HG02840 (cell line): ENCODE data around the gene DMAP1.
"Not testable (repeated sequence)": the region's sequence is repeated elsewhere in the genome, so short reads cannot be mapped to it uniquely, and the experiment has no call there.

ENCODE experiments used
- ATAC-seq: cut with Tn5 transposase; IDR thresholded peaks from one replicate; pipeline ENCODE4 v1.9.1; 2021; ENCODE audit warnings: mild to moderate bottlenecking, moderate library complexity, moderate number of reproducible peaks; ENCODE audit not compliant: unreplicated experiment, low FRiP score

Gene DMAP1, protein sequence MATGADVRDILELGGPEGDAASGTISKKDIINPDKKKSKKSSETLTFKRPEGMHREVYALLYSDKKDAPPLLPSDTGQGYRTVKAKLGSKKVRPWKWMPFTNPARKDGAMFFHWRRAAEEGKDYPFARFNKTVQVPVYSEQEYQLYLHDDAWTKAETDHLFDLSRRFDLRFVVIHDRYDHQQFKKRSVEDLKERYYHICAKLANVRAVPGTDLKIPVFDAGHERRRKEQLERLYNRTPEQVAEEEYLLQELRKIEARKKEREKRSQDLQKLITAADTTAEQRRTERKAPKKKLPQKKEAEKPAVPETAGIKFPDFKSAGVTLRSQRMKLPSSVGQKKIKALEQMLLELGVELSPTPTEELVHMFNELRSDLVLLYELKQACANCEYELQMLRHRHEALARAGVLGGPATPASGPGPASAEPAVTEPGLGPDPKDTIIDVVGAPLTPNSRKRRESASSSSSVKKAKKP

DNA sequence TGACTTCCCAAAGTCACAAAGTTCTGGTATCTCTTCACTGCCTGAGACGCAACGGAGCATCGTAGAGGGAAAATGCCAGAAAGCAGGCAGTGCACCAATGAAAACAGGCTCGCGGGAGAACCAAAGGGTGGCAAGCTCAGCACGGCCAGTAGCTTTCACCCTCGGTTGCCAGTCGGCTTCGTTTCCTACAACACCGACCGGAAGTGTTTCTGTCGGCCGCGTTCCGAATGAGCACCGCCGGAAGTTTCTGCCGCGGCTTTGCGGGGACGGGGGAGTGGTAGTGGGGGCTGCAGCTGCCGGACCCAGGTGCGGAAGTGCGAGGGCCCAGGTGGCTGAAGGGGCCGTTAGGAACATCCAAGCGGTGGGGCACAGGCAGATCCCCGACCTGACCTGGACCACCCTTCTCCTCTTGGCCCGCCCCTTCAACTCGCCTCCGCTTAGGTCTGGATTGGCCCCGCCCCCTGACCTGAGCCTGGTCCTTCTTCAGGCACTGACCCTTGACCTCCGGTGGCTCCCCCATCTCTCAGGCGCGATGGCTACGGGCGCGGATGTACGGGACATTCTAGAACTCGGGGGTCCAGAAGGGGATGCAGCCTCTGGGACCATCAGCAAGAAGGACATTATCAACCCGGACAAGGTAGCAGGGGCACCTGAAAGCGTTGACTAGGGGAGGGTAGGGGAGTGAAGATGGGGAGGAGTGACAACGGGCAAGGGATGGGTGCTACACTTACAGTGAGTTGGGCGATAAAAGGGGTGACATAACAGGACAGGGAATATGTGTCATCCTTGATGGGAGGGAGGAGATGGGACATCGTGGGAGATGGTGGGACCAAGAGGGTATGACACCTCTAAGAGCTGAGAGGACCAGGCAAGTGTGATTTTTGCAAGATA is at the start of gene DMAP1:
DMAP1 (plus strand) TSS at position 250 of the 891 bp plus-strand sequence; CDS start at position 533, 283 bp downstream.
- ATAC-seq = peak; percentile 68

DNA sequence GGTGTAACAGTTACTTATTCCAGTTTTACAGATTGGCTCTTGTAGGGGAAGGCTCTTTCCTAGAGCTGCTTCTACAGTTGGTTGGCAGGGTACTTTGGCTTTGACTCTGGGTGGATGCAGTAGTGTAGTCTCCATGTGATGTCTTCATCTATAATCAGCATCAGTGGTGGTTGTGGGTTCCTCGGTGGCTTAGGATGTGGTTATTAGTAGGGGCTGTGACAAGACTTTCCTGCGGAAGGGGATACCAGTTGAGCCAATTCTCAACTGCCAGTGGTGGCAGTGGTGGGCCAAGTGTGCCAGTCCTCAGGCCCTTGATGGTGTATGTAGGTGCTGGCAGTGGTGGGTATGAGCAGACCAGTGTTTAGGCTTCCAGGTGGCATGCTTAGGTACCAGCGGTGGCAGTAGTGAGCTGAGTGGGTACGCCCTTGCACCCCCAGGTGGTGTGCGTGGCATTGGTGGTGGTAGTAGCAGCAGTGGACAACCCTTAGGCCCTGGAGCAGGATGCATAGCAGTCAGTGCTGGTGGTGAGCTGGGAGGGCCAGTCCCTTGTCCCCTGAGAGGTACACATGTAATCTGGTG is 44.7 kb upstream of the DMAP1 start:
- no peak for ATAC-seq

DNA sequence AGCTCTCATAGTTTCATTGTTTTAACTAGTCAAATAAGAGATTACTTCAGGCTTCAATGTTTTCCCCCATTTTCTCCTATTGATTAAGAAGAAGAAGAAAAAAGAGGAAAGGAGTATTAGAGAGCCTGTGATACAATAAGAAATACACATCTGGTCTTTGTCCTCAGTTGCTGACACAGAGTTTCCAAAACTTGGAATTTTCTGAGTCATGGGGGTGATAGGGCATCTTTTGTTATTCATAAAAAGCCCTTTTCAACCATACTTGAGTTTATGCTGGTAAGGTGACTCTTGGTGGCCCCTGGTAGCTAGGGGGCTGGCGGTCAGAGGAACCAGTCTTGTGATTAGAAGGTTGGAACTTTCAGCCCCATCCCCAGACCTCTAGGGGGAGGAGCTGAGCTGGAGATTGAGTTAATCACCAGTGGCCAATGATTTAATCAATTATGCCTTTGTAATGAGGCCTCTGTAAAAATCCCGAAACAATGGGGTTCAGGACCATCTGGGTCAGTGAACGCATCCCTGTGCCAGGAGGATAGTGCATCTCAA is 42.9 kb upstream of the DMAP1 start:
- ATAC-seq = no peak

DNA sequence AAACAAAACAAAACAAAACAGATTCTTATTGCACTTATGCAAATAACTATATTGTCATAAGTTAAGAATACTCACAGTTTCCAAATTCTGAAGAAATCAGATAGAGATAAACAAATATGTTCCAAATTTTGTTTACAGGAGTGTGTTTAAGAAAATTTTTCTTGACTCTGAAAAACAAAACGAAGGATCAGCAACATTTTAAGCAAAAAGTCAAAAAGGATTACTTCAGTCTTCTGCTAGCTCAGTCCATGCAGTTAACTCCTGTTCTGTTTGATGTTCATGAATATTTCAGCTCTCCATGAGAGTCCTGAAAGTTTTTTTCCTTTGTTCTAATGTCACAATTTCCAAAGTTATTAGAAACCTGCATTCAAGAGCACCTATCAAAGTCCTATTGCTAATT is 38.6 kb upstream of the DMAP1 start:
- no peak for ATAC-seq

DNA sequence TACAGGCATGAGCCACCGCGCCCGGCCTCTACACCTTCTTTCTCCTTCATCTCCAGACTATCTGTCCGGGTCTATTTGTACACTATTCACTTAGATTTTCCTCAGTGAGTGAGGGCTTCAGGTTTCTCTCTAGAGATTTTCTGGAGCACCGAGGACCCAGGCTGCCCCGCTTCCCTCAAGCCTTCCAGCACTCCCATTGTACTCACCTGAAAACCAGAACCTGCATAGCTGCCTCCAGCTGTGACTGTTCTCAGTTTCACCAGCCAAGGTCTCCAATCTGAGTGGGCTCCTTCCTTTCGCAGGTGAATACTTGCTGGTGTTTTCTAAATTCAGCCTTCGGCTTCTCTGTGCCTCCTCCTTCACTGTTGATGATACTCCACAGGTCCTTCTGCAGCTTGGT is 12.9 kb upstream of the DMAP1 start:
- no peak for ATAC-seq

DNA sequence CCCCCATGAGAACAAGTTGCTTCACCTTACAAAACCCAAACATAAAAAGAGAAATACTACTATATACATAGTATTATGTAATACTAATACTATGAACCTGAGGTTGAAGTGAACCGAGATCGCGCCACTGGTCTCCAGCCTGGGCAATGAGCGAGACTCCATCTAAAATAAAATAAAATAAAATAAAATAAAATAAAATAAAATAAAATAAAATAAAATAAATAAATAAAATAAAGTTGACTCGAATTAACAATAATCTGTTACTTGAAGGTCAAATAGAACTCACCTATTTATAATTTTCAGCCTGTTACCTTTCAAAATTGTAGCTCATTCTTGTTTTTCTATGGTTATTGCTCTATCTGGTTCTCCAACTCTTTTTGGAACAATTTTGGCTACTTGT is 6.7 kb upstream of the DMAP1 start:
- ATAC-seq = not testable (repeated sequence)

DNA sequence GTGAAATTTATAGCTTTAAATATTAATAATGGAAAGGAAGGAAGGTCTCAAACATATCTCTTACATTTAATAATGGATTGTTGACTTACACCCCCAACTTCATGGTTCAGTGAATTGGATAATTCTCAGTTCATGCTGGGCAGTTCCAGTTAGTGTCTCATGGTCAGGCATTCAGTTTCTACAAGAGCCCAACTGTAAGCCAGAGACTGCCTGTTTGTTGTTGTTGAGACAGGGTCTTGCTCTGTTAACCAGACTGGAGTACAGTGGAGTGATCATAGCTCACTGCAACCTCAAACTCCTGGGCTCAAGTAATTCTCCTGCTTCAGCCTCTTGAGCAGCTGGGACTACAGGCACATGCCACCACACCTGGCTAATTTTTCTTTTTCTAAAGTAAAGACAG is 5.0 kb upstream of the DMAP1 start:
- no peak for ATAC-seq

DNA sequence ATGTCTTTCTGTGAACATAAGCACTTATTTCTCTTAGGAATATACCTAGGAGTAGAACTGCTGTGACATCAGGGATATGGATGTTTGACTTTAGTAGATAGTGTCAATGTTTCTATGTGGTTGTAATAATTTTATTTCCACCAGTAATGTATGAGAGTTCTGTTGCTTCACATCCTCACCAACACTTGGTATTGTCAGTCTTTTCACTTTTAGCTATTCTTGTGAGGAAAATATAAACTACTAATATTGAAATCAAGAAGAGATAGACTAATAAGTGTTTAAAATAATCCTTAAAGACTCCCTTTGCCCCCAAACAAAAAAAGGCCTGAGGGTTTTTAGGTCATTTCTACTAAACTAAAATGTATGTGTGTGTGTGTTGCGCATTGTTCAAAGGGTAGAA is 2.7 kb upstream of the DMAP1 start:
- ATAC-seq = no peak

DNA sequence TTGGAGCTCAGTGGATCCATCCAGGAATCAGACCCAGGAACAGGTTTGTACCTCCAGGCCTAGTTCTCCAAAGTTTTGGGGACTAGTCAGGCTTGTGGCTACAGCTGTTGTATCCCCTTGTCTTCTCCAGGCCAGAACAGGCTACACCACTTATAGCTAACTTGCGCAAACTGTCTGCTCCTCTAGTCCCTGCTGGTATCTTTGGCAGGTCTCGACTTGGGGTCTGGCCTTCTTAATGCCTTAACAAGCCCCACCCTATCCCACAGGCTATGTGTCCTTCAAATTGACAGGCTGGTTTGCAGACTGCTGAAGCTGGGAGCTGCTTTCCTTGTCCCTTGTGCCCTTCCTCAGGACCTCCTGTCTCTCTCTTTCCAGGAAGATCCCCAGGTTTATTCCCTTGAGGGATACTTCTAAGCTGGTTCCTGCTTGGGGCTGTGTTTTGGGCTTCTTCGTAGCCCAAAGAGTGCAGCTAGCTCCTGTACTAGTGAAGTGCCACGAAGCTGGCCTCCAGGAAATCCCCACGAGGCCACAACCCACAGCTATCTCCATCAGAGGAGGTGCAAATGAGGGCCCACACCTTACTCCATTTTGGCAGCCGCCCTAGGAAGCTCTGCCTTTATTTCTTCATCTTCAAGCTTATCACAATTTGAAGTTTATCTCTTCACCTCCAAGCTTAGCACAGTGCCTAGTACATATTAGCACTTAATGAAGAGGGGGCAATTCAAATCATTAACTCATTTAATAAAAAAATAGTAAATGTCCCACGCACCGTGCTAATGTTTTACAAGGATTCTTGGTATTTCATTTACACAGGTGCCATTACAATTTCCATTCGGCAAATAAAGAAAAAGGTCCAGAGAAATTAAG is 683 bp upstream of the DMAP1 start:
- no peak for ATAC-seq

DNA sequence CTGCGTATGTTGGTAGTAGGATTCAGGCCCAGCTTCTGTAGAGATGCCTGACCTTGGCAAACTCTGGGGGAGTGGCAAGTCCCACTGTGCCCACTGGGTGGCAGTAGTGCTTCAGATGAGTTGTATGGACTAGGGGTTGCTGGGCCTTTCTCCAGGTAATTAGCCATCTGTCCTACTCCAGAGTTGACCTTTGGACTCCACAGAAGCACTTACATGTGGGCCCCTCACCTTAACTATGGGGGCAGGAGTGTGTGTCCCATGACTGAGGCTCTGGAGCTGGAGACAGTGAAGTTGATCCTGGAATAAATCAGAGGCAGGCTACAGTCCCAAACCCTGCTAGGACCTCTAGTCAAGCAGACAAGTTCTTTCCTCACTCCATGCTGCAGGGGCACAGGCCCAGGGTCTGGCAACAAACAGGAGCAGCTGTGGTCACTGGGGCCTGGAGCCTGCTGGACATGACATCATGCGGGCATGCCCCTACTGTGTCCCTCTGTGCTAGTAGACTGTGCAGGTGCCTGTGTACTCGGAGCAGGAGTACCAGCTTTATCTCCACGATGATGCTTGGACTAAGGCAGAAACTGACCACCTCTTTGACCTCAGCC is 4.6 kb downstream of the DMAP1 start:
- ATAC-seq = no peak

DNA sequence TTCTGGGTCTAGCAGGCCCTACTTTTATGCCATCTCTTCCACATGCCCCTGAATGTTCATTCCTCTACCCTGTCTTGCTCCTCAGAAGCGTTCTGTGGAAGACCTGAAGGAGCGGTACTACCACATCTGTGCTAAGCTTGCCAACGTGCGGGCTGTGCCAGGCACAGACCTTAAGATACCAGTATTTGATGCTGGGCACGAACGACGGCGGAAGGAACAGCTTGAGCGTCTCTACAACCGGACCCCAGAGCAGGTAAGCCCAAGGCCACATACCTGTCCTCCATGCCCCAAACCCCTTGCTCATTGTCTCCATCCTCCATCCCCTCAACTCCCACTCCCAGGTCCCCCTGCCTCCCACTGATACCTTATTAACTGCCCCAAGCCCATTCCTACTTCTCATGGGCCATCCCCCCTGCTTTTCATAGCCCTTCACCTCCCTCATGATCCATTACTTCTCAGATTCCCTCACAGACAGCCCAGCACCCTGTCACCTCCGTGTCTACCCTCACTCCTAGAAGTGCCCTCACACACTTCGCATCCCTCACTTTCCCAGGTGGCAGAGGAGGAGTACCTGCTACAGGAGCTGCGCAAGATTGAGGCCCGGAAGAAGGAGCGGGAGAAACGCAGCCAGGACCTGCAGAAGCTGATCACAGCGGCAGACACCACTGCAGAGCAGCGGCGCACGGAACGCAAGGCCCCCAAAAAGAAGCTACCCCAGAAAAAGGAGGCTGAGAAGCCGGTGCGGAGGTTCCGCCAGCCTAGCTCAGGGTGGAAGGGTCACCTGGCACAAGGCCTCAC is 5.4 kb downstream of the DMAP1 start:
- ATAC-seq = no peak

DNA sequence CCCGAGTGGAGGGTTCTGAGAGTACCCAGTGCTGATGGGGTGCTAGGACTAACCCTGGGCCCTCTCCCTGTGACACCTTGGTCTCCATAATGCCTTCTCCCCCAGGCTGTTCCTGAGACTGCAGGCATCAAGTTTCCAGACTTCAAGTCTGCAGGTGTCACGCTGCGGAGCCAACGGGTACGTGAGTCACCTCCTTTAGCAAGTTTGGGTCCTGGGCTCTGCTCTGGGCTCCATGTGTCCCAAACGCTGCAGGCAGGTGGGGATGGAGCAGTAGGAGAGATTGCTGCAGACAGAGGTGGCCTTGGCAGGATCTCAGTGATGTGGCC is 6.0 kb downstream of the DMAP1 start:
- no peak for ATAC-seq

DNA sequence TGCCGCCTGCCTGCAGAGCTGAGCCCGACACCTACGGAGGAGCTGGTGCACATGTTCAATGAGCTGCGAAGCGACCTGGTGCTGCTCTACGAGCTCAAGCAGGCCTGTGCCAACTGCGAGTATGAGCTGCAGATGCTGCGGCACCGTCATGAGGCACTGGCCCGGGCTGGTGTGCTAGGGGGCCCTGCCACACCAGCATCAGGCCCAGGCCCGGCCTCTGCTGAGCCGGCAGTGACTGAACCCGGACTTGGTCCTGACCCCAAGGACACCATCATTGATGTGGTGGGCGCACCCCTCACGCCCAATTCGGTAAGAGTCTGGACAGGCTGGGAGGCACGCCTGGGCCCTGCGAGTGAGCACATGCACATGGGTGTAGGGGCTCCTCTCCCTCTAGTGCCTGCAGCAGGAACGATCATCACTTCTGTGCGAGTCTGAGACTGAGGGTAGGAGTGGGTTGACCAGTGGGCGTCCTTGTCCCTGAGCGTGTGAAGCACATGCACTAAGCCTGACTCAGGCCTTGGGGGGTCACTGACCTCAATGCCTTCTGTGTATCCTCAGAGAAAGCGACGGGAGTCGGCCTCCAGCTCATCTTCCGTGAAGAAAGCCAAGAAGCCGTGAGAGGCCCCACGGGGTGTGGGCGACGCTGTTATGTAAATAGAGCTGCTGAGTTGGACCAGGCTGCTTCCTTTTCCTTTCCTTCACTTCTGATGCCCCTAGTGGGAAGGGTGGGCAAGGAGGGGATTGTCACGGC is 6.9 kb downstream of the DMAP1 start:
- no peak for ATAC-seq

DNA sequence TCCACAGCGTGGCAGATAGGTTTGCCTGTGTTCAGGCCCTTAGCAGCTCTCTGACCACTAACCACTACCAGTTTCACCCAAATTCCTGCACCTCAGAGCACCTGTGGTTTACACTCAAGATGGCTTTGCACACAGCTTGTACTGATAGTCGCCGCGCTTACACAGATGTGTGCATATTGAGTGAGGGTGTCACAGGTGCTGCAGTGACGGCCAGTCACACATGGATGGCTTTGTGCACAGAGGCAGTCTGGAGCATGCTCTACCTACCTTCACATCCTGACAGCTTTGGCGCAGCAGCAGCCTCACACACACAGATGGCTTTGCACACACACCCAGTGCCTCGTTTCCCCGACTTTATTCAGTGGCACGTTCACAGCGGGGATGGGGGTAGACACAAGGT is 7.5 kb downstream of the DMAP1 start:
- ATAC-seq = no peak

DNA sequence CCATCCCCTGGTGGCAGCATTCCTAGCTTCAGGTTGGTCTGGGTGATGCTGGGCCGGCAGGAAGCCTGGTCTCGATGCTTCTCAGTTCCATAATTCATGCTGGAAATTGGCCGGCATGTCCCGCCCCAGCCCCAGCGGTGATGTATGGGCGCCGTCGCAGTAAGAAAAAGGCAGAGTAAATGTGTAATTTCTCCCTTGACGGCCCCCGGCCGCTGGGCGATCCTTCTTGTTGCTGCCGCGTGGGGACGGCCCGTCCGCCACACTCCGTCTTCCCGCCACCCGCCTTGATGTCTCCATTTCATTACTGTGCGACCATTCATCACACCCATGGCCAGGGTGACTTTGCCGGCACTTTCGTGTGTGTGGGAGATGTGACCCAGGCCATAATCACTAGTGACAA is 8.5 kb downstream of the DMAP1 start:
- ATAC-seq = no peak

DNA sequence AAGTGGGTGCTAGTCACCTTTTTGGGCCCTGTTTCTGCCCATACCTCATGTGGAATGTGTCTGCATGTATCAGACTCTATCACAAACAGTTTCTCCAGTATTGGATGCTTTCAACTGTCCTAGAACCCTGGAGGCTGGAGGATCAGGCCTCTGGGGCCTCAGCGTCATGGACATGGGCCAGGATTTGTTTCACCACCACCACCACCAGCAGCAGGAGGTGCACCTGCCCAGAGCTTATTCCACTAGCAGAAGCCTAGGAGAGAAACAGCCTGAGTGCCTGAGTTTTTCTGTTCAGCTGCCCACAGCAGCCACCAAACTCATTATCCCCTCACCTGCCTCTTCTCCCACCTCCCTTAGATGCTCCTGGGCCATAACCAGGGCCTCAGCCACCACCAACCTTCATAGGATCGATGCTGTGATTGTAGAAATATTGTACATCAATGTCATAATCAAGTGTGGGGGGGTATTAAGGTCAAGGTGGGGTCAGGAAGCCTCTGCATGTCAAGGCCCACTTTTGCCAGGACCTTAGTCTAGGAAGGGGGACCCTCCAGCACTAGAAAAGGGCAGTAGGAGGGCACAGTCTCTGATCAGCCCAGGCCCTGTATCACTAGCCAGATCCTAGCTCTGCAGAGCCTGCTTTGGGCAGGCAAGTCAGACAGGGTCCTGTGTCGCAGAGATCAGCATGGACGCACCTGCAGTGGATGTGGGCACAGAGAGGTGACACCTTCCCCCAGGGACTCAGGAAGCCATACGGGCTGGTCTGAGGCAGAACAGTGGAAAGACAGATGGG is 9.3 kb downstream of the DMAP1 start:
- ATAC-seq = no peak

DNA sequence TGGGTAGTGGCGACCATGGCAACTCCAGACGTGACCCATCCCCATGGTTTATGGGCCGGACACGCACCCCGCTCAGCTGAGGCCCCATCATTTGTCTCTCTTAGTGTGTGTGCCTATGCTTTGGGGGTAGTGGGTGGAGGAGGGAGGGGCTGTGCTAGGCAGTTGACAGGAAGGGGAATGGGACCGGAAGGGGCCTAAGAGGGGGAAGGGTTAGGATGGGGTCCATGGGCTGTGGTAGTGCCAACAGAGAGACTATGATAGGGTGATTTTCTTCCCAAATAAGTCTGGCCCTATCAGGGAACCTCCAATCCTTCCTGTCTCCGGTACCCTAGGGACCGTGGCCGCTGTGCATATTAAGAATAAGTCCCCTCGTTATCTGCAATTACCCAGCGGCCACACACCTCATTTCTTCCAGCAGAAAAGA is 9.9 kb downstream of the DMAP1 start:
- no peak for ATAC-seq
